H9 (cell line): ENCODE measurements around the gene GPR151. TPM values are rescaled to one million over a fixed set of nuclear protein-coding genes. Genes with fewer than 3 reads are reported as not detected.

Experiments
- DNase-seq: peaks from one replicate; pipeline ENCODE4 v3.0.0-alpha.2; 2017
- H2AFZ ChIP-seq: one replicate; pipeline ENCODE4 v1.6.1; 2013; ENCODE audit warnings: mild to moderate bottlenecking, low read length, control low read depth, moderate library complexity
- H2AK5ac ChIP-seq: 2 replicates; pipeline ENCODE4 v1.6.1; 2013; ENCODE audit warnings: low read length, control low read depth, mixed read lengths; ENCODE audit not compliant: insufficient read length
- H2BK120ac ChIP-seq: one replicate; pipeline ENCODE4 v1.6.1; 2013; ENCODE audit warnings: low read depth, mild to moderate bottlenecking, low read length, control low read depth, inconsistent platforms; ENCODE audit not compliant: poor library complexity, severe bottlenecking
- H2BK12ac ChIP-seq: 2 replicates; pipeline ENCODE4 v1.6.1; 2013; ENCODE audit warnings: low read length, control low read depth, mixed read lengths, low read depth; ENCODE audit not compliant: insufficient read length
- H2BK15ac ChIP-seq: 2 replicates; pipeline ENCODE4 v1.6.1; 2013; ENCODE audit warnings: low read depth, low read length, control low read depth
- H2BK20ac ChIP-seq: one replicate; pipeline ENCODE4 v1.6.1; 2013; ENCODE audit warnings: low read depth, mild to moderate bottlenecking, low read length, control low read depth, inconsistent platforms; ENCODE audit not compliant: poor library complexity, severe bottlenecking
- H2BK5ac ChIP-seq: 2 replicates; pipeline ENCODE4 v1.6.1; 2013; ENCODE audit warnings: low read length, control low read depth, mixed read lengths; ENCODE audit not compliant: insufficient read length
- H3K14ac ChIP-seq: 2 replicates; pipeline ENCODE4 v1.6.1; 2013; ENCODE audit warnings: low read length, control low read depth; ENCODE audit not compliant: insufficient read depth
- H3K18ac ChIP-seq: 2 replicates; pipeline ENCODE4 v1.6.1; 2013; ENCODE audit warnings: low read depth, mild to moderate bottlenecking, mixed read lengths, low read length, control low read depth; ENCODE audit not compliant: insufficient read length
- H3K23ac ChIP-seq: 2 replicates; pipeline ENCODE4 v1.6.1; 2013; ENCODE audit warnings: low read length, control low read depth, mixed read lengths, low read depth; ENCODE audit not compliant: insufficient read length
- H3K23me2 ChIP-seq: 2 replicates; pipeline ENCODE4 v1.6.1; 2013; ENCODE audit warnings: low read depth, mild to moderate bottlenecking, mixed read lengths, low read length, control low read depth; ENCODE audit not compliant: insufficient read length, poor library complexity, severe bottlenecking
- H3K27ac ChIP-seq: 2 replicates; pipeline ENCODE4 v1.5.1; 2013; ENCODE audit warnings: low read length, control low read depth, mixed read lengths, low read depth; ENCODE audit not compliant: insufficient read length
- H3K27me3 ChIP-seq: 2 replicates; pipeline ENCODE4 v1.6.1; 2013; ENCODE audit warnings: low read length, control low read depth, inconsistent platforms; ENCODE audit not compliant: insufficient read depth
- H3K4ac ChIP-seq: 2 replicates; pipeline ENCODE4 v1.6.1; 2013; ENCODE audit warnings: low read depth, mild to moderate bottlenecking, control low read depth, inconsistent platforms, low read length, moderate library complexity
- H3K4me1 ChIP-seq: 2 replicates; pipeline ENCODE4 v1.6.1; 2013; ENCODE audit warnings: low read length, control low read depth, inconsistent platforms; ENCODE audit not compliant: insufficient read depth
- H3K4me2 ChIP-seq: 2 replicates; pipeline ENCODE4 v1.6.1; 2013; ENCODE audit warnings: low read length, control low read depth, mixed read lengths; ENCODE audit not compliant: insufficient read length, insufficient read depth
- H3K56ac ChIP-seq: 2 replicates; pipeline ENCODE4 v1.6.1; 2013; ENCODE audit warnings: low read depth, mild to moderate bottlenecking, mixed read lengths, low read length, control low read depth; ENCODE audit not compliant: insufficient read length
- H3K79me1 ChIP-seq: 2 replicates; pipeline ENCODE4 v1.6.1; 2013; ENCODE audit warnings: low read depth, mild to moderate bottlenecking, moderate library complexity, low read length, control low read depth, inconsistent platforms; ENCODE audit not compliant: insufficient read depth, poor library complexity, severe bottlenecking
- H3K79me2 ChIP-seq: 2 replicates; pipeline ENCODE4 v1.6.1; 2013; ENCODE audit warnings: low read length, control low read depth, inconsistent platforms; ENCODE audit not compliant: insufficient read depth
- H3K9ac ChIP-seq: 2 replicates; pipeline ENCODE4 v1.6.1; 2013; ENCODE audit warnings: low read length, control low read depth, mixed read lengths; ENCODE audit not compliant: insufficient read length; ENCODE audit errors: extremely low read depth
- H3K9me3 ChIP-seq: one replicate; pipeline ENCODE4 v1.6.1; 2013; ENCODE audit warnings: low read depth, low read length, inconsistent platforms; ENCODE audit not compliant: control insufficient read depth
- H3T11ph ChIP-seq: one replicate; pipeline ENCODE4 v1.6.1; 2013; ENCODE audit warnings: mild to moderate bottlenecking, low read length, control low read depth, inconsistent platforms
- H4K20me1 ChIP-seq: one replicate; pipeline ENCODE4 v1.6.1; 2013; ENCODE audit not compliant: control insufficient read depth, insufficient read length, insufficient read depth
- H4K5ac ChIP-seq: 2 replicates; pipeline ENCODE4 v1.6.1; 2013; ENCODE audit warnings: low read depth, mild to moderate bottlenecking, mixed read lengths, low read length, control low read depth; ENCODE audit not compliant: insufficient read length
- H4K8ac ChIP-seq: replicated peaks from 2 replicates; pipeline ENCODE4 v1.6.1; 2013; ENCODE audit warnings: low read length, control low read depth, mixed read lengths, low read depth; ENCODE audit not compliant: insufficient read length
- H4K91ac ChIP-seq: 2 replicates; pipeline ENCODE4 v1.6.1; 2013; ENCODE audit warnings: low read depth, mild to moderate bottlenecking, moderate library complexity, mixed read lengths, low read length, control low read depth; ENCODE audit not compliant: insufficient read length
- H3K27ac Mint-ChIP-seq, 3 experiments: 2 replicates in 2 of 3; 3 replicates in 1 of 3; pipeline ENCODE4 v1.8.0; 2020 to 2021; ENCODE audit warnings: mixed read lengths in 3 of 3, mild to moderate bottlenecking in 1 of 3, moderate library complexity in 1 of 3
- H3K27me3 Mint-ChIP-seq: 2 replicates; pipeline ENCODE4 v1.8.0; 2021; ENCODE audit warnings: low read depth, mild to moderate bottlenecking, moderate library complexity, mixed read lengths
- H3K36me3 Mint-ChIP-seq, 3 experiments: 2 replicates in 2 of 3; 3 replicates in 1 of 3; pipeline ENCODE4 v1.8.0; 2020 to 2021; ENCODE audit warnings: low read depth in 3 of 3, mixed read lengths in 3 of 3; ENCODE audit not compliant: insufficient read depth in 1 of 3
- H3K4me1 Mint-ChIP-seq, 2 experiments: 2 replicates each; pipeline ENCODE4 v1.8.0; 2020; ENCODE audit warnings: mixed read lengths in 2 of 2
- H3K4me3 Mint-ChIP-seq, 2 experiments: 2 replicates in 1 of 2; 3 replicates in 1 of 2; pipeline ENCODE4 v1.8.0; 2020 to 2021; ENCODE audit warnings: mild to moderate bottlenecking in 2 of 2, mixed read lengths in 2 of 2, moderate library complexity in 1 of 2
- H3K9me3 Mint-ChIP-seq, 2 experiments: 2 replicates in 1 of 2; 3 replicates in 1 of 2; pipeline ENCODE4 v1.8.0; 2020; ENCODE audit warnings: mild to moderate bottlenecking in 2 of 2, mixed read lengths in 2 of 2, moderate library complexity in 1 of 2
- WGBS: extraction: QIAGEN DNeasy Blood & Tissue Kit; methylation state at CpG from one replicate; pipeline ENCODE4 v1.1.7; 2013; ENCODE audit warnings: missing lambda C conversion rate, low lambda C conversion rate, mixed read lengths; ENCODE audit not compliant: insufficient read length; ENCODE audit errors: extremely low coverage; 5-methylcytosine and 5-hydroxymethylcytosine counted together
- total RNA-seq: library from RNA; stranded (reverse); gene quantifications from 2 replicates; pipeline ENCODE4 v1.2.1, GENCODE V29; 2021
- TF ChIP-seq, protein P1 (sequence below): fragments of 200-600 bp; sonication (generic); conservative IDR thresholded peaks from 3 replicates; pipeline ENCODE4 v1.8.0; 2021; ENCODE audit warnings: antibody characterized with exemption, mild to moderate bottlenecking

GPR151 gene
- total RNA-seq, 1 experiment from 2014 or later: not detected

DNA sequence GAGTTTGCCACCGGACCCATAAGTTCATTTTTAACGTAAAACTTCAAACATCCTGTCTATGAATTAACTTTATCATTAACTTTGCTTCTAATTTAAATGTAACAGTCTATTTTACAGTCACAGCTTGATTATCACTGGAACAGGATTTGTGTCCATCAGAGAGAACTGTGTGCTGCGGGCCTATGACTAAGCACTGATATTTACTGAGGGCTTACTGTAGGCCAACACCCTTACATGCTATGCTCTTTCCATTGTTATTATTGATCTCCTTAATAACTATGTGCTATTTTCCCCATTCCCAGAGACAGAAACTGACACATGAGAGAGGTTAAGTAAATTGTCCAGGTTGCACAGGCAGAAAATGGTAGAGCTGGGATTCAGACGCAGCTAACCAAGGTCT, 24.0 kb upstream of the GPR151 start:
- WGBS: no CpG with 5 or more reads among the region's 4 CpGs
- Histone ChIP-seq H3K18ac (no peak overlapping the region), H3K4me1 (peaks cover 5% of the 10 kb centered on the region; the same call in 1 of the 2 replicates), H2BK120ac (no peak overlapping the region), H3K27me3 (no peaks in the 10 kb centered on the region), H3K79me1 (no peaks in the 10 kb centered on the region), H2BK12ac (no peak overlapping the region), H4K8ac (no peak overlapping the region), H3K27ac (no peak overlapping the region), H4K20me1 (no peaks in the 10 kb centered on the region), H3K23me2 (no peaks in the 10 kb centered on the region), H4K5ac (no peak overlapping the region), H2AK5ac (no peak overlapping the region), H3K56ac (no peak overlapping the region), H3T11ph (no peak overlapping the region), H3K4me2 (no peak overlapping the region), H3K9ac (no peak overlapping the region), H3K23ac (no peak overlapping the region), H3K4ac (no peak overlapping the region), H2BK20ac (no peak overlapping the region), H3K9me3 (no peaks in the 10 kb centered on the region), H2BK5ac (no peak overlapping the region), H2BK15ac (no peak overlapping the region), H3K14ac (no peak overlapping the region), H3K79me2 (no peaks in the 10 kb centered on the region), H4K91ac (no peak overlapping the region), H2AFZ (no peak overlapping the region)
- peaks cover 7% of the 10 kb centered on the region in 2 experiments for H3K4me1 Mint-ChIP-seq
- no peaks in the 10 kb centered on the region; the same call in 1 of the 2 replicates for H3K27me3 Mint-ChIP-seq
- TF ChIP-seq, protein P1, sequence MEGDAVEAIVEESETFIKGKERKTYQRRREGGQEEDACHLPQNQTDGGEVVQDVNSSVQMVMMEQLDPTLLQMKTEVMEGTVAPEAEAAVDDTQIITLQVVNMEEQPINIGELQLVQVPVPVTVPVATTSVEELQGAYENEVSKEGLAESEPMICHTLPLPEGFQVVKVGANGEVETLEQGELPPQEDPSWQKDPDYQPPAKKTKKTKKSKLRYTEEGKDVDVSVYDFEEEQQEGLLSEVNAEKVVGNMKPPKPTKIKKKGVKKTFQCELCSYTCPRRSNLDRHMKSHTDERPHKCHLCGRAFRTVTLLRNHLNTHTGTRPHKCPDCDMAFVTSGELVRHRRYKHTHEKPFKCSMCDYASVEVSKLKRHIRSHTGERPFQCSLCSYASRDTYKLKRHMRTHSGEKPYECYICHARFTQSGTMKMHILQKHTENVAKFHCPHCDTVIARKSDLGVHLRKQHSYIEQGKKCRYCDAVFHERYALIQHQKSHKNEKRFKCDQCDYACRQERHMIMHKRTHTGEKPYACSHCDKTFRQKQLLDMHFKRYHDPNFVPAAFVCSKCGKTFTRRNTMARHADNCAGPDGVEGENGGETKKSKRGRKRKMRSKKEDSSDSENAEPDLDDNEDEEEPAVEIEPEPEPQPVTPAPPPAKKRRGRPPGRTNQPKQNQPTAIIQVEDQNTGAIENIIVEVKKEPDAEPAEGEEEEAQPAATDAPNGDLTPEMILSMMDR: no peak
- no peak overlapping the region for H3K27ac Mint-ChIP-seq
- no peak for DNase-seq
- H3K4me3 Mint-ChIP-seq: no peak overlapping the region
- H3K36me3 Mint-ChIP-seq: no peaks in the 10 kb centered on the region
- no peaks in the 10 kb centered on the region for H3K9me3 Mint-ChIP-seq
